GM18498 (cell line): ENCODE measurements around the gene C17orf58.
"Not testable (repeated sequence)": the region's sequence is repeated elsewhere in the genome, so short reads cannot be mapped to it uniquely, and the experiment has no call there.

ENCODE experiments used
- ATAC-seq: cut with Tn5 transposase; IDR thresholded peaks from one replicate; pipeline ENCODE4 v1.9.1; 2021; ENCODE audit warnings: mild to moderate bottlenecking, moderate library complexity; ENCODE audit not compliant: unreplicated experiment

C17orf58 gene

DNA sequence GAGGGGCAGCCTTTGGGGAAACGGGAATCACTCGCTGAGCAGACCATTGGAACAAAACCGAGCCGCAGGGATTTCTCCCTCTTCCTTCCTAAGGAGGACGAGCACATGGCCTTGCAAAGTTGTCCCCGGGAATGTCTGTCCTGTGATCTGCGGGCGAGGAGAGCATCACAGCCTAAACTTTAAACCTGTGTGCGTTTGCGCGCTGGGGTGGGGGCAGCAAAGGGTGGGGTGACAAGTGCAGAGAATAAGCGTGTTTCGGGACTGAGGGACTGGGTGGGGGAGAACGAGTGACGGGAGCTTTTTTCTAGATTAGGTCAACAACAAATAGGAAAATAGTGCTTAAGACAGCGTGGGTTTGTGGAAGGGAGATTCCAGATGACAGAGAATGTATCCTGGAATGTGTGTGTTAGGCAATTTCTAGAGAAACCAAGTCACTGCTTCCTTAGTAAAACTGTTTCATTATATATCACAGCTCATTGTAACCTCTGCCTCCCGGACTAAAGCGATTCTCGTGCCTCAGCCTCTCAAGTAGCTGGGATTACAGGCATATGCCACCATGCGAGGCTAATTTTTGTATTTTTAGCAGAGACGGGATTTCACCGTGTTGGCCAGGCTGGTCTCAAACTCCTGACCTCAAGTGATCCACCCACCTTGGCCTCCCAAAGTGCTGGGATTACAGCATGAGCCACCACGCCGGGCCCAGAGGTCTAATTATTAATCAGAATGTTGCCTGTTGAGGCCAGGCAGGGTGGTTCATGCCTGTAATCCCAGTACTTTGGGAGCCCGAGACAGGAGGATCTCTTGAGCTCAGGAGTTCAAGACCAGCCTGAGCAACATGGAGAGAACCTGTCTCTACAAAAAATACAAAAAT is at the start of gene C17orf58:
Gene C17orf58 (minus strand): TSS at position 169 of the 871 bp plus-strand sequence. CDS start 271 bp downstream, outside the sequence.
- not testable (repeated sequence) for ATAC-seq

DNA sequence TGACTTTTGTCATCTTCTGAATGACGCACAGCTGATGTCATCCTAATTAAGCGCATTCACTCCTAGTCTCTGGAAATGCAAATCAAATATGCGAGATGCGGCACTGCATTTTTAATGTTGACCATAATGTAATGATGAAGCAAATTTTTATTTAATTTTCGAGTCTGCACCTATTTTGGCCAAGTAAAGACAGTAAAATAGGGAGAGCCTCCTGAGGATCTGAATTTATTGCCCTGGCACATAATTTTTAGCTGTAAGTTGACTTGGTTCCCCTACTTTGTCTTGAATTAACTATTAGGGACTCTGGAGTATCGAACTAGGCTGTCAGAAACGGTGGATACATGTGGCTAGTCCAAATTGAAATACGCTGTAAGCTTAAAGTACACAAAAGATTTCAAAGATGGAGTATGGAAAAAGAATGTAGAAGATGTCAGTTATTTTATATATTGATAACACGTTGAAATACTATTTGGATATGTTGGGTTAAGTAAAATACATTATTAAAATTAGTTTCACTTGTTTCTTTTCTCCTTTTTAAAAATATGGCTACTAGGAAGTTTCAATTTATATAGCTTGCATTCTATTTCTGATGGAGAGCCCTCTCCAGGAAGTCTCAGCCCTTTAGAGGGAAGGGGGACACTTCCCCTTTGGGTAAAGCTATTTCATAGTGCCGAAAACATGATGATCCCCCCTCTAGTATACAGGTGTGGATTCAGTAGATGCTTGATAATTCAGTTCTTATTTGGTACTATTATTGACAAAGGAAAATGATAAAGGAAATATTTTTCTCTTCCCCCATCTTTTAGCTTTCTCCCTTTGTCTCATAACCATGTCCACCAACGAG is 40.3 kb upstream of the C17orf58 start:
- ATAC-seq, result no peak

- peak; percentile 94 for ATAC-seq
Measured at GRCh38 chr17:68035523-68036303, 39.4 kb upstream of the C17orf58 start, which contains the start of gene KPNA2. KPNA2 (plus strand) TSS chr17:68035735; CDS start chr17:68037133, 1,398 bp downstream.

DNA sequence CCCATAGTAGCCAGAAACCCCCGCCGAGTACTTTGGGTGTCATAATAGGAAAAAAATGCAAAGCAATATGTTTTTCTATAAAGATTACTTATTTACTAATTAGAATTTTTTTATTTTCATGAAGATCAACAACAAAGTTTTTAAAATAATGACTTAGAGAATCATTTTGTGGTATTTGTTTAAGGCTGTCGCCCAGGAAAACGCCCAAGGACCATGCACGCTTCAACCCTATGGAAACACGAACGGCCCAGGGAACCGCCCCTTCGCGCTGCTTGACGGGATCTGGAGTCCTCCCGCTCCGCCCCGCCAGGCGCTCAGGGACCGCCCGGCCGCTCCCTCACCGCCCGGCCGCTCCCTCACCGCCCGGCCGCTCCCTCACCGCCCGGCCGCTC is 38.9 kb upstream of the C17orf58 start:
- peak; percentile 88 for ATAC-seq

DNA sequence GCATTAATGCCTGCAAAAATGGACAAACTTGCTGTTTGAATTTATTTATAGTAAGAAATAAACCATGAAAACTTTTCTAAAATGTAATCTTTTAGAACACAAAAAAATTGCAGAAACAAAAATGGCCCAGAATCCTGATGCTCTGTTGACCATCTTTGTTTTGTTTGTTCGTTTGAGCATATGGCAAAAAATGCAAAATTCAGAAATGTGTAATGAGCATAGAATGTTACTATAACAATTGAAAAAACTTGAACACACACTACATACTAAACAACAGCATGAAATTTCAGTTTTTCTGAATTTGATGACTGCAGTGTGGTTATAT is 38.1 kb upstream of the C17orf58 start:
- ATAC-seq, result no peak

DNA sequence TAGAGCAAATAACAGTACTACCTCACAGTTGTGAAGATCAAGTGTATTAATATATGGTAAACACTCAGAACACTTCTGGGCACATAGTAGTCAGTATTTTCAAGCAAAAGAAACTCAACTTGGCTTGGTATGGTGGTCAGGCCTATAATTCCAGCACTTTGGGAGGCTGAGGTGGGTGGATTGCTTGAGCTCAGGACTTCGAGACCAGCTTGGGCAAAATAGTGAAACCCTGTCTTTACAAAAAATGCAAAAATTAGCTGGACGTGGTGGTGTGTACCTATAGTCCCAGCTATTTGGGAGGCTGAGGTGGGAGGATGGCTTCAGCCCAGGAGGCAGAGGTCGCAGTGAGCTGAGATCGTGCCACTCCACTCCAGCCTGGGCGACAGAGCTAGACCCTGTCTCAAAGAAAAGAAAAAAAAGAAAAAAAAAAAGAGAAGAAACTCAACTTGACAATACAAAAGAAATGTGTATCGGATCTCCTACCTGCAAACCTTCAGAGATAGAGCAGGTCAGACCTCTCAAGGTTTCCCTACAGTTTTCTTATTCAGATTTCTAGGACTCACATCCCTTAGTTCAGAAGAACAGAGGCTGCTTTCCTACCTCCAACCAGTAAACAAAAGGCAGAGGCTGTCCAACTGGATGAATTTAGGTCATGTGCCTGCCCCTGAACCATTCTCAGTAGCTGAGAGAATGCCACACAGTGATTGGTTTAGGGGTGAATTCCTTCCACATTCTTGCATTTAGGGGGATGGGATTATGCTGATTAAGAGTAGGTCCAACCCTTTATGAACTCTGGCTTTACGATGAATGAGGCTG is 37.6 kb upstream of the C17orf58 start:
- ATAC-seq, result no peak

DNA sequence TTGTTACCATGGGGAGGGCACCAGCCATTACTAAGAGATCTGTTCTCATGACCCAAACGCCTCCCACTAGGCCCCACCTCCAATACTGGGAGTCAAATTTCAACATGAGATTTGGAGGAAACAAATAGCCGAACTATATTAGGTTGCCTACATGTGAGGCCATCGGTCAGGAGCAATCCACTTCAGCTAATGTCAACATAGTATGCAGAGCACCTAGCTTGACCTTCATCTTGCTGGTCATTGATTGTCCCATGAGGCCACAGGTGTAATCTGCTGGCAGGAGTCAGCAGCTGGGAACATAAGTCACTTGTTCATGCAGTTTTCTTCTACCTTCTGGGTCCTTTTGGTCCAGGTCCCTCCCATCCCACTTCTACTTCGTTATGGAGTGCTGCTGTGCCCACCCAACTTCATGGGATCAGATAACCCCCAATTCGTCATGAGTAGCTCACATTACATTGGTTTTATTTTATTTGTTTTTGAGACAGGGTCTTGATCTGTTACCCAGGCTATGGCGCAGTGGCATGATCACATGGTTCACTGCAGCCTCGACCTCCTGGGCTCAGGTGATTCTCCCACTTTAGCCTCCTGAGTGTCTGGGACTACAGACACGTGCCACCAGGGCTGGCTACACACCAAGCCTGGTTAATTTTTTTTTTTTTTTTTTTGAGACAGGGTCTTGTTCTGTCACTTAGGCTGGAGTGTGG is 33.4 kb upstream of the C17orf58 start:
- ATAC-seq, result no peak

DNA sequence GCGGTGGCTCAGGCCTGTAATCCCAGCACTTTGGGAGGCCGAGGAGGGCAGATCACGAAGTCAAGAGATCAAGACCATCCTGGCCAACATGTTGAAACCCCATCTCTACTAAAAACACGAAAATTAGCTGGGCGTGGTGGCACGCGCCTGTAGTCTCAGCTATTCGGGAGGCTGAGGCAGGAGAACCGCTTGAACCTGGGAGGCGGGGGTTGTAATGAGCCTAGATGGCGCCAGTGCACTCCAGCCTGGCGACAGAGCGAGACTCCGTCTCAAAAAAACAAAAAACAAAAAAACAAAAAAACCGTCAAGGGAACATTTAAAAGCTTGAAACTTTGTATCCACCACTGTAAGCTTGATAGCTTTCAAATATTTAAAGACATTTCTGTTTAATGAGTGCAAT is 26.3 kb upstream of the C17orf58 start:
- ATAC-seq, result not testable (repeated sequence)

GRCh38 chr17:68021963-68022362 is 25.7 kb upstream of the C17orf58 start:
- ATAC-seq, result no peak

- ATAC-seq, result not testable (repeated sequence)
Measured at GRCh38 chr17:68020791-68021190, 24.5 kb upstream of the C17orf58 start.

- peak; percentile 9 for ATAC-seq
Measured at GRCh38 chr17:68020409-68020756, 24.1 kb upstream of the C17orf58 start.

DNA sequence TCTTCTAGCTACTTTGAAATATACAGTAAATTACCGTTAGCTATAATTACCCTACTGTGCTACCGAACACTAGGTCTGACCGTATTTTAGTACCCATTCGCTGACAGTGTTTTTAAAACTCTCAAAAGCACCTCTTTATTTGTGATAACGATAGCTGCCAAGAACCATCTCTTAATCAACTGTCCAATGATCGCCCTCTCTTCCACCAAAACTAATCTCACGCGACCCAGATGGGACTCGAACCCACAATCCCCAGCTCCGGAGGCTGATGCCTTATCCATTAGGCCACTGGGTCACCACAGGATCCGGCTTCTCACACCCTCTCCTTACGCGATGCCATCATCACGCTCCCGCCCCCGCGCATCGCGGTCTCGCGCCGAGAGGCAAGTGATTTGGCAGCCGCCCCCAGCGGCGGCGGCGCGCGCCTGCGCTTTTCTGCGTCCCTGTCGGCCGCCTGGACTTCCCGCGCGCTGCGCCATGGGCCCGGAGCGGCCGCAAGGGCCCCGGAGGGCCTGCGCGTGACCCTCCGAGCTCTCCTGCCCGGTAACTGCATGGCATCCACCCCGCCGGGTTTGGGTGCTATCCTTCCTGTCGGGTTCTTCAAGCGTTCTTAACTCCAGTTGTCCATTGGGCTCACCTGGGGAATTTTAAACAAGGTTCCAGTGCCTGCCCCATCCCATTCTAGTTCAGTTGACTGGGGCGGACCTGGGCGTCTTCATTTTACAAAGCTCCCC is 23.6 kb upstream of the C17orf58 start:
- ATAC-seq, result peak; percentile 92

DNA sequence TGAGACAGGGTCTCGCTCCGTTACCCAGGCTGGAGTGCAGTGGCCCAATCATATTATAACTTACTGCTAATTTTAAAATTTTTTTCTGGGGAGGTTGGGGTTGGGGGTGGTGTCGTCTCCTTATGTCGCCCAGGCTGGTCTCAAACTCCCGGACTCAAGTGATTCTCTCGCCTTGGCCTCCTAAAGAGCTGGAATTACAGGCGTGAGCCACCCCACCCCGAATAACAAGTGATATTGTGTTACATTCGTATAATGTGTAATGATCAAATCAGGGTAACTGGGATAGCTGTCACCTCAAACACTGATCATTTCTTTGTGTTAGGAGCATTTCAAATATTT is 23.0 kb upstream of the C17orf58 start:
- ATAC-seq, result no peak

DNA sequence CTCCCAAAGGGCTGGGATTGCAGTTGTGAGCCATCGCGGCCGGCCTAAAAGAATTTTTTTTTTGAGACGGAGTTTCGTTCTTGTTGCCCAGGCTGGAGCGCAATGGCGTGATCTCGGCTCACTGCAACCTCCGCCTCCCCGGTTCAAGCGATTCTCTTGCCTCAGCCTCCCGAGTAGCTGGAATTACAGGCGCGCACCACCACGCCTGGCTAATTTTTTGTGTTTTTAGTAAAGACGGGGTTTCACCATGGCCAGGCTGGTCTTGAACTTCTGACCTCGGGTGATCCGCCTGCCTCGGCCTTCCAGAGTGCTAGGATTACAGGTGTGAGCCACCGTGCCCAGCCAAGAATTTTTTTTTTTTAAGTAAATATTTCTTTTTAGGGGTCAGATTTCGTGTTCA is 22.2 kb upstream of the C17orf58 start:
- not testable (repeated sequence) for ATAC-seq

GRCh38 chr17:68016838-68017237 is 20.6 kb upstream of the C17orf58 start:
- no peak for ATAC-seq

DNA sequence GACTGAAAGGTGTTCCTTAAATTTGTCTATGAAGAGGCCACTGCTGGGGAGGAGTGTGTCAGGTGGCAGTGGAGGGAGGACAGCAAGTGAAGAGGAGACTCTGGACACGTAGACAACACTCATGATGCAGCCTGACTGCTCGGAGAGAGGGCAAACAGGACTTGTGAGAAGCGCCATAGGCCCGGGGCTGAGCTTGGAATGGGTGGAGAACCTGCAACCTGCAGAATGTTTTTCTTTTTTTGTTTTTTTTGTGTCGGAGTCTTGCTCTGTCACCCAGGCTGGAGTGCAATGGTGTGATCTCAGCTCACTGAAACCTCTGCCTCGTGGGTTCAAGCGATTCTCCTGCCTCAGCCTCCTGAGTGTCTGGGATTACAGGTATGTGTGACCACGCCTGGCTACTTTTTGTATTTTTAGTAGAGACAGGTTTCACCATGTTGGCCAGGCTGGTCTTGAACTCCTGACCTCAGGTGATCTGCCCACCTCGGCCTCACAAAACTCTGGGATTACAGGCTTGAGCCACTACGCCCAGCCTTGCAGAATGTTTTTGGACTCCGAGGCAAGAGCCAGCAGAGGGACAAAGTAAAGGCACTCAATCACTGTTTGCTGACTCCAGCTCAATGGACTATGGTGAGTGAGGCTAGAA is 18.9 kb upstream of the C17orf58 start:
- no peak for ATAC-seq

DNA sequence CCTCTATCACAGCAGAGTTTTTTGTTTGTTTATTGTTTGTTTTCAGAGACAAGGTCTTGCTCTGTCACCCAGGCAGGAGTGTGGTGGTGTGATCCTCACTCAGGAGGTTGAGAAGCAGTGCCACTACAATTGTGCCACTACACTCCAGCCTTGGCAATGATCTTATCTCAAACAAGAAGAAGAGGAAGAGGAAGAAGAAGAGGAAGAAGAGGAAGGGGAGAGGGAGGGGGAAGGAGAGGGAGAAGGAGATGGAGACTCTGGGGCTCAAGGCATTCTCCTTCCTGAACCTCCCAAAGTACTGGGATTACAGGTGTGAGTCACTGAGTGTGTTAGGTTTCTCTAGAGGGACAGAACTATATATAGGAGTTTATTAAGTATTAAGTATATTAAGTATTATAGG is 17.1 kb upstream of the C17orf58 start:
- no peak for ATAC-seq

DNA sequence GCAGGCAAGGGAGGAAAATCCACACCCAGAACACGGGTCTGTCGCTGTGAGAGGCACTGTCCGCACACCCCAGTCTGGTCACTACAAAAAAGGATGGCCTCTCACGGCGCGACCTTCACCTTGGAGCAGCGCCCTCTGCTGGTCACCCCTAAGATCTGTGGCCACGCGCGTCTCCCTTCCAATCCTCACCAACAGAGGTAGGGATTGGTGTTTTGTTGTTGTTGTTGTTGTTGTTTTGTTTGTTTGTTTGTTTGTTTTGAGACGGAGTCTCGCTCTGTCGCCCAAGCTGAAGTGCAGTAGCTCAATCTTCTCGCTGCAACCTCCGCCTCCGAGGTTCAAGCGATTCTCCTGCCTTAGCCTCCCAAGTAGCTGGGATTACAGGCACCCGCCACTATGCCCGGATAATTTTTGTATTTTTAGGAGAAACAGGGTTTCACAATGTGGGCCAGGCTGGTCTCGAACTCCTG is 15.0 kb upstream of the C17orf58 start:
- no peak for ATAC-seq

DNA sequence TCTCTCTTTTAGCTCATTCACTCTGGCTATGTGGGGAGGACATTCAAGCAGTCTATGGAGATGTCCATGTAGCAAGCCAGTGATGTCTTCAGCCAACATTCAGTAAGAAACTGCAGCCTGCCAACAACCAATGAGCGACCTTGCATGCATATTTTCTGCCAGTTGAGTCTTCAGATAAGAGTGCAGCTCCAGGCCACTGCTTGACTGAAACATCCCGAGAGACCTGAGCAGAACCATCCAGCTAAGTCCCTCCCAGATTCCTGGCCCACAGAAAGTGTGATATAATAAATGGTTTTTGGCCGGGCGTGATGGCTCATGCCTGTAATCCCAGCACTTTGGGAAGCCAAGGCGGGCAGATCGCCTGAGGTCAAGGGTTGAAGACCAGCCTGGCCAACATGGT is 10.5 kb upstream of the C17orf58 start:
- no peak for ATAC-seq
